ENCODE results near the gene ASB7.

DNA sequence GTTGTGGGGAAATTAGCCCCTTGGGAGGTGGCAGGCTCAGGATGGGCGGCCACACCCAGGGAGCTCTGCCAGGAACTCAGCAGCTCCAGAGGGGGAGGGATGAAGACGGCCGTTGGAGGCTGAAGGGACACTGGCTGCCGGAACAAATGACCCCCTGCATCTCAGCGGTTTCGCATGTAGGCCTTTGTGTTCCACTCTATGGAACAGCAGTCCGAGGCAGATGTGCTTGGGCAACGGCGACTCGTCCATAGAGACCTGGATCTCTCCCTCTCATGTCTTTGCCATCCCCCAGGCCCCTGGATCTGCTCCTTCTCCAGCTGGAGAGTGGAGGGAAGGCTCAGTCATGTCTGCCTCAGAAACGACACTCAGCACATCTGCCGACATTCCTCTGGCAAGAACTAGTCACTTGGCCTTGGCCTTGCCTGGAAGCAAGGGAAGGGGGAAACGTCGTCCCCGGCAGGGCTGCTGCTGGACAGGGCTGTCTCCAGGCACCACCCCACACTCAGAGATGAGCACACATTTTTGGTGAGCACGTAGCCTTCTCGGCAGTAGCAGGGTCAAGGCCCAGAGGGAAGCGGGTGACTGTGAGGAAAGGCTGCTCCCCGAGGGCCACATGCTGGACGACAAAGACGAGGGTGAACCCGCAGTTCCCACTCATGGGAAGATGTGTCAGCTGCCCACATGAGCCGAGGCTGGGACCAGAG lies 83.8 kb downstream of the ASB7 start:
- TF ChIP-seq, protein P1, sequence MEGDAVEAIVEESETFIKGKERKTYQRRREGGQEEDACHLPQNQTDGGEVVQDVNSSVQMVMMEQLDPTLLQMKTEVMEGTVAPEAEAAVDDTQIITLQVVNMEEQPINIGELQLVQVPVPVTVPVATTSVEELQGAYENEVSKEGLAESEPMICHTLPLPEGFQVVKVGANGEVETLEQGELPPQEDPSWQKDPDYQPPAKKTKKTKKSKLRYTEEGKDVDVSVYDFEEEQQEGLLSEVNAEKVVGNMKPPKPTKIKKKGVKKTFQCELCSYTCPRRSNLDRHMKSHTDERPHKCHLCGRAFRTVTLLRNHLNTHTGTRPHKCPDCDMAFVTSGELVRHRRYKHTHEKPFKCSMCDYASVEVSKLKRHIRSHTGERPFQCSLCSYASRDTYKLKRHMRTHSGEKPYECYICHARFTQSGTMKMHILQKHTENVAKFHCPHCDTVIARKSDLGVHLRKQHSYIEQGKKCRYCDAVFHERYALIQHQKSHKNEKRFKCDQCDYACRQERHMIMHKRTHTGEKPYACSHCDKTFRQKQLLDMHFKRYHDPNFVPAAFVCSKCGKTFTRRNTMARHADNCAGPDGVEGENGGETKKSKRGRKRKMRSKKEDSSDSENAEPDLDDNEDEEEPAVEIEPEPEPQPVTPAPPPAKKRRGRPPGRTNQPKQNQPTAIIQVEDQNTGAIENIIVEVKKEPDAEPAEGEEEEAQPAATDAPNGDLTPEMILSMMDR (IDR thresholded peaks at IDR 0.05): no peak
- no peak for TF ChIP-seq EP300 (IDR thresholded peaks at IDR 0.05)
